GM19452 (cell line): ENCODE data around the gene APLN.
A peak's percentile ranks its signal among the peaks of the same experiment; 100 is the strongest.

Experiments used
- ATAC-seq: cut with Tn5 transposase; IDR thresholded peaks from one replicate; pipeline ENCODE4 v1.9.1; 2021; ENCODE audit not compliant: unreplicated experiment

APLN gene, protein sequence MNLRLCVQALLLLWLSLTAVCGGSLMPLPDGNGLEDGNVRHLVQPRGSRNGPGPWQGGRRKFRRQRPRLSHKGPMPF

GRCh38 chrX:129654652-129655546 is at the start of gene APLN:
TSS of gene APLN (minus strand) at chrX:129654956. CDS start at chrX:129654630, 326 bp downstream.
- ATAC-seq: peak; percentile 38

DNA sequence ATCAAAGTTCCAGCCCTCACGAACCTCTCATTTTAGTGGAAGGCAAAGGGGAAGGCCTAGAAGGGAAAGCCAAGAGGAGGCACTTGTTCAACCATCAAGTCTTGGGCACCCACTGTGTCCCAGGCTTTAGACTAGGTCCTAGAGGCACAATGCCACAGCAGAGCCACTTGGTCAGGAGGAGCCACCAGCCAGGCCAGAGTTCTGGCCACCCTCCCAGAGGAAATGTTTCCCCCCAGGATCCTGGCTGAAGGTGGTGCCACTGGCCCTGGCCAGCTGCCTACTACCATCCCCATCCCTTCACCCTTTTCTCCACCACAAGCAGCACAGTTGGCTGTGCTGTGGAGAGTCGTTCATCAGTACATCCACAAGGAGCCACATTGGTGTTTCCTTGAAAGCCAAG is 49.7 kb upstream of the APLN start:
- ATAC-seq: no peak

DNA sequence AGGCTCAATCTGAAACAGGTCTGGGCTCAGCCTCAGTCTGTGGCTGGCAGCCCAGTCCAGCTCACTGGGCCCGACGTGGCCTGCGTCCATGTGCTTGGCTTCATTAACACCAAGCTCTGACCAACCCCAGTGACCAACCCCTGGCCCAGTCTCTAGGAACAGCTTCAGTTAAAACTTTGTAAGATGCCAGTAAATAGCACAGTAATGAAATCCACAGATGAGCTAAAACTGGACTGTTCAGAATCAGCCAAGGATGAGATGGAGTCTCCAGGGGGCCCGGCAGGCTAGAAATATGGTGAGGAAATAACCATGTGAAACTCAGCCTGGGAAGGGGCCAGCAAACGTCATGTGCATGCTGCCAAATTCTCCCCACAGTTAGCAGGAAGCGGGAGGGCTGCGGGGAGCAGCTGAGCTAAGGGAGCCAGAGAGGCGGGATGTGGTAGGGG is 46.9 kb upstream of the APLN start:
- no peak for ATAC-seq

GRCh38 chrX:129700536-129700935 is 45.8 kb upstream of the APLN start:
- ATAC-seq: no peak

DNA sequence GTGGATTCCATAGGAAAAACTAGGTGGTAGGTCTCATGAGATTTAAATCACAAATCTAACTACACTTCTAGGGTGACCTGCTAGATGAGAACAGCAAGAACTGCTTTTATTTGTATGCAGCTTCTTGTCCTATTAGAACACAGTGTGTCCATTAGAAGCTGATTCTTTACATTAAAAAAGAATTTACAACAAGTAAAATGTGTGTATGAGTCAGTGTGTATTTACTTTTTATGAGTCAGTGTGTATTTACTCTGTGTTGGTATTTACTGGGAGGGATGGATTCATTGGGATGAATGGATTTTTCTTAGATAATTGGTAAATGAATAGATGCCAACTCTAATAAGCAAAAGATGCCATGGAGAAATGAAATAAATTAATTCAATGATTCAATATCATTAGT is 43.4 kb upstream of the APLN start:
- no peak for ATAC-seq

GRCh38 chrX:129697204-129697829 is 42.6 kb upstream of the APLN start:
- ATAC-seq: no peak

GRCh38 chrX:129696463-129697155 is 41.9 kb upstream of the APLN start:
- no peak for ATAC-seq

DNA sequence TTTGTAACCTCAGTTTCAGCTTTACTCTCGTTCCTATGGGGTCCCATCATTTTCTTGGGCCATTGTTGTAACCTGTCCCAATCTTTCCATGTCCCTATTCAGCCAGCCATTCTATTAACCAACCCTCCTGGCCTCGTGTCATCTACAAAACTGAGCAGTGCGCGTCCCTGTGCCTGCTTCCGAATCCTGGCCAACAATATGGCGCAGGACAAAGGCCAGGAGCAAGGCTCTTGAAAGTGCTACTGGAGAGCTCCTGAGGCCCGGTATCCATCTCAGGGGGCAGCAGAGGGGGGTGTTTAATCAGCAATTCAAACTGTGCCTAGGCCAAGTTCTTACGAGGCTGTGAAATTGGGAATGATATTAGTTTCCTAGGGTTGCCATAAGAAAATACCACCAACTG is 41.2 kb upstream of the APLN start:
- ATAC-seq: no peak

GRCh38 chrX:129695535-129695934 is 40.8 kb upstream of the APLN start:
- ATAC-seq: no peak

DNA sequence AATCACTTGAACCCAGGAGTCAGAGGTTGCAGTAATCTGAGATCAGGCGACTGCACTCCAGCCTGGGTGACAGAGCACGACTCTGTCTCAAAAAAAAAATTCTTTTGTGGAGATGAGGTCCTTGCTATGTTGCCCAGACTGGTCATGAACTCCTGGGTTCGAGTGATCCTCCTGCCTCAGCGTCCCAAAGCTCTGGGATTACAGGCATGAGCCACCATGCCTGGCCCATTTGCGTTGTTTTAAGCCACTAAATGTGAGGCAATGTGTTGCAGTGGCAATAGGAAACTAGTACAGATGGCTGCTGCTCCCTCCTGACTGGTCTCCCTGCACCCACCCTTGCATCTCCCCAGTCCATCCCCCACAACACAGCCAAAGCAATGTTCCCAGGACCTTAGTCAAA is 40.0 kb upstream of the APLN start:
- no peak for ATAC-seq

DNA sequence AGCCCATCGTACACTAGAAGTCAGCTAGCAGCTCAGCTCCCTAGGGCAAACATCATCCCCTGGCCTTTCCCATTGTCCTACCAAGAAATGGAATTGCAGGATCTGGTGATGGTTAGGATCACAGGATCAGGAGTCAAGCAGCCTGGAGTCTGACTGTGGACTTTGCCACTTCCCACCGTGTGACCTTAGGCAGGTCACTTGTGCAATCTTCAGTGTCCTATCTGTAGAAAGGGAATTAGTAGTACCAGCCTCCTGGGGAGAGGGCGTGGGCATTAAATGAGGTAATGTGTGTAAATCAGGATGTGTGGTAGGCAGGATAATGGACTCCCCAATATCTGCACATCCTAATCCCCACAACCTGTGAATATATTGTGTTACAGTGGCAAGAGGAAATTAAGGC is 38.6 kb upstream of the APLN start:
- no peak for ATAC-seq

GRCh38 chrX:129690435-129690834 is 35.7 kb upstream of the APLN start:
- no peak for ATAC-seq

DNA sequence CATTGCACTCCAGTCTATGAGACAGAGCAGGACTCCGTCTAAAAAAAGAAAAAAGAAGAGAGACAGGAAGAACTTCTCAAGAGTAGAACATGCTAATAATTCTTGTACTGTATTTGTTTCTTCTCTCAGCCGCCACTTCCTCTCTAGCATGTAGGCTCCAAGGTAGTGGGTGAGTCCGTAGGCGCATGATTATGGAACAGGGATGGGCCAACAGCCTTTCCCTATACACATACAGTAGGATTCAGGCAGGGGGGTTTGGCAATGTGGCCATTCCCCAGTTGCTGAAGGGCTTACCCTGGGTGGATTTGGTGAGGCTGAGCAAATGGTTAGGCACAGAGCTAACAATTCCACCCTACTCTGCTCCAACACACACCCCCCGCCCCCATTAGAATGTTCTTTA is 35.0 kb upstream of the APLN start:
- ATAC-seq: no peak

- ATAC-seq: no peak
Observed at GRCh38 chrX:129688097-129688496, 33.3 kb upstream of the APLN start.

GRCh38 chrX:129686422-129686948 is 31.7 kb upstream of the APLN start:
- no peak for ATAC-seq

- ATAC-seq: no peak
Observed at GRCh38 chrX:129682979-129683378, 28.2 kb upstream of the APLN start.

DNA sequence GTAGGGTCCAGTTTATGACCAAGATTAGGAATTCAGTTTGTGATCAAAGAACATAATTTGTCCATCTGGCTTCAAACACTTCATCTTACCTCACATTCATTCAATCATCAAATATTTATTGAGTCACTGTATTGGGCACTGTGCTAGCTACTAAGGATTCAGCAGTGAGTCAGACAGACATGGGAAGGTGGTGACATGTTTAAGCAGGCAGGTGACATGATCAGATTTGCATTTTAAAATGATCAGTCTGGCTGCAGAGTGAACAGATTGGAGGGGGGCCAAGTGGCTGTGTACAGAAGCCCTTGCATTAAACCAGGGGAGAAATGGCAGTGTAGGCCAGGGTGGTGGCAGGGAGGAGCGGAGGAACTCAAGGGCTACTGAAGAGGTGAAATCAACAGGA is 25.1 kb upstream of the APLN start:
- no peak for ATAC-seq

- peak; percentile 37 for ATAC-seq
Observed at GRCh38 chrX:129678614-129679195, 23.9 kb upstream of the APLN start.

GRCh38 chrX:129667412-129667811 is 12.7 kb upstream of the APLN start:
- ATAC-seq: no peak

GRCh38 chrX:129665916-129666644 is 11.3 kb upstream of the APLN start:
- ATAC-seq: no peak
